Stimulated activated CD8-positive, alpha-beta memory T cell treated with anti-CD3 and anti-CD28 coated beads, Interleukin-7, amount 100 ng/mL, for 24 hours (primary cell): ENCODE results near the gene KCNAB2.

Experiments
- DNase-seq: peaks from one replicate; pipeline ENCODE4 v3.0.0-alpha.2; 2020; ENCODE audit warnings: low read depth

The KCNAB2 gene

DNA sequence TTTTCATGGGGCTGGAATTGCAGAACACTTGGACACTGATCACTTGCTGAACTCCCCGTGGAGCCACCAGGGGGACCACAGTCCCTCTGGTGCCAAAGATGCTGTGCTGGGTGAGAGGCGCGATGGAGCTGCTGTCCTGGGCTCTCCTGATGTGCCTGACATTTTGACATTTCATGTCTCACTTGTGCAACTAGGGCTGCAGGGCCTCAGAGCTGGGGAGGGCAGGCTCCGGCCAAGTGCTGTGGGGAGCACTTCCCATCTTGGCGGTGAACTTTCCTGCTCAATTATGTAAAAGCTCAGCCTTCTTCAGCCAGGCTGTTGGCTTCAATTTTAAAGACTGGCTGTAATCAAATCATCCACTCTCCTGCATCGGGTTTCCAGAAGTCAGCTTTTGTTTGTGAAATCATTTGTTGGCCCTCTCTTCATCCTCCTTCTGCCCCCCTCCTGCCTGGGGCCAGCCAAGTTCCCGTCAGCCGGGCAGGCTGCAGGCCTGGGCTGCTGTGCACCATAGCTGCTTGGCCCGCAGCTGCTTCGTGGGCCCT lies 36.8 kb downstream of the KCNAB2 start:
- no peak for DNase-seq

DNA sequence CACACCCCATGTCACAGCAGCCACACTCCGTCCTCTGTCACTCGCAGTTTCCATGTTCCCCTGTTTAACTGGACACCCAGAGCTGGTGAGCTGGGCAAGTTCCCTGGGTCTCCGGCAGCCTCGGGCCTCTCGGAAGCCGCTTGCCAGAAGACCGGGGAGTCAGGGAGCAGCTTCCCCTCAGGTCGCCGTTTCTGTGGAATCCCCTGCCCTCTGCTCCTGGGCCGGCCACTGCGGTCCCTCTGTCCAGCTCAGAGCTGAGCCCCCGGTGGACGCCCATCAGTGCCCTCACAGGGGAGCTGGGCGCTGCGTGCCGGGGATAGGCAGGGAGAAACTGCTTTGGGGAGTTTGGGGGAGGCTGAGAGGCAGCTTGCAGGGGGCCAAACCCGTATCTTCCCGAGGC lies 37.7 kb downstream of the KCNAB2 start:
- DNase-seq, result no peak

DNA sequence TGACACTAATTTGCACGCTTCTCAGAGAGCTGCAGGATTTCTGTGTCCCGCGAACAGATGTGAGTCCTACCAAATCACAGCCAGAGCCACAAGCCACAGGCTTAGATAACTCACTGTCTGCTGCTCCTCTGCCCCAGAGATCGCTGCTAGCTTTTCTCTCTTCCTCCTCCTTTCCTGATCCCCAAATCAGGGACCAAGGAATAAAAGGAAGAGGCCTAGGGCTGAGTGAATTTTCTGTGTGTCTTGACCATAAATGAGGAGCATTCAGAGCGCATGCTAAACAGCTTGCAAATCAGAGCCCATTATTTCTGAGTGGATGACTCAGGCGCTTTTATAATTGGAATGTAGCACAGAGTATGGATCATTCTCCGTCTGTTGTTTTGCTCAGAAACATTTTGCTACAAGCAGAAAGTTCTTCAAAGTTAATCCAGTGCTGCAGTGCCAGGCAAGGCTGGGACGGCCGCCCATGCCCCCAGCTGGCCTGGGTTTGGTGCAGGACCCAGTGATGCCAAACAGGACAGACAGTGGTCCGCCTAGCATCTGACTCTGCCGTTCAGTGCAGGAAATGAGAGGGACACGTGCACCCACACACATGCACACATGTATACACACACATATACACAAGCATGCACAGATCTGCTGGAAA lies 38.2 kb downstream of the KCNAB2 start:
- no peak for DNase-seq

DNA sequence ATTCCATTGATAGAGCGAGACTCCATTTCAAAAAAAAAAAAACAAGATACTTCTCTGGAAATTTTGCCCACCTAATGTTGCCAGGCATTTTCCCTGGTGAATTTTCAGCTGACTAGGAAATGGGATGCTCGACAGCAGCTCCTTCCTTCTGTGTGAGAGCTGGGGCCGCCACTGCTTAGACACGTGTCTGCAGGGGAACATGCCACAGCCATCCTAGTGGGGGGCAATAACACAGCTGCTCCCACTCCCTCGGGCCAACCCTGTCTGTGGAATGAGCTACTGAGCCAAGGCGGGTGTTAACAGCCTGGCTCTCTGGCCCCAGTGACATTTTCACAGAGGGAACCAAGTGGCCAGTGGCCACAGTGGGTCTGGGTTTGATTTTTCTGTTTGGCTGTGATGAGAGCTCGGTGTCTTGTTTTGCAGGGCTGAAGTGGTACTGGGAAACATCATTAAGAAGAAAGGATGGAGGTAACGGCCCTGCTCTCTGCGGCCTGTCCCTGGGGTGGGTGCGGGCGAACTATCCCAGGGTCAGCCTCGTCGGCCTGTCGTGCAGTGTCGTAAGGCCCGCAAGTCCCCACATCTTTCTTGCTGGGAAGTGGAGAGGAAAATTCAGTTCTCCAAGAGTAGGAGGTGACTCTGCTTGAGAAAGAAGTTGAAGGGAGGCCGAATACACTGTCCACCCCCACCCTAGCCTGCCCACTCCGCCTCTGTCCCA lies 39.2 kb downstream of the KCNAB2 start:
- no peak for DNase-seq

DNA sequence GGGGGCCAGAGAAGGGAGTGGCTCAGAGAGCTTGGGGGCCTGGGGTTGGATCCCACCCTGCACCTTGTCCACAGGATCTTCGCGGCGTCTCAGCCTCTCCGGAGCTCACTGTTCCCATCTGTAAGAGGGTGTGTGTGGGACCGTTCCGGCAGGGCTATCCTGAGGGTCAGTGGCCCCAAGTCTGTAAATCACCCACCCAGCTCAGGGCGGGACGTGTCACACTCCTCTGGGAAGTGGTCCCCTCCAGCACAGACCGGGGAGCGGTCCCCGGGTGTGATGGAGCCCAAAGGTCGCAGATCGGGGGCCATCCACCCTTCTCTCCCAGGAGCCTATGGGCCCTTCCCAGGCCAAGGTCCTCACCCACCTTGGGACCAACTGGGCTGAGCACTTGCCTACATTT lies 40.0 kb downstream of the KCNAB2 start:
- DNase-seq, result no peak

DNA sequence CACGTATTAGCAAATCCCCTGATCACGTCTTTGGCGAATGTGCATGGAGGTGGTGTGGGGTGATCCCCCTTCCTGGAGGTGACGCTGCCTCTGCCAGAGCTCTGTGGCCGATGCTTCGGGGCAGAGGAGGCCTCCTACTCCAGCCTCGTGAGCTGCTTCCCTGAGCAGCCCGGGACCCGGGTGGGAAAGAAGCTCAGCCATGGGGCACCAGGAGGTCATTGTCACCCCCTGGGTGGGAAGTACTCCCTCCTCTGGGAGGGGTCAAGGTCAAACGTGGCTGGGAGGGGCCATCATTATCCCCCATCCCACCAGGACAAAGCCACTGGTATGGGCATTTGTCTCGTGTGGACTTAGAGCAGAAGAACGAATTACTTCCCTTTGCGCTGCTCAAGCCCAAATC lies 40.7 kb downstream of the KCNAB2 start:
- DNase-seq, result no peak

DNA sequence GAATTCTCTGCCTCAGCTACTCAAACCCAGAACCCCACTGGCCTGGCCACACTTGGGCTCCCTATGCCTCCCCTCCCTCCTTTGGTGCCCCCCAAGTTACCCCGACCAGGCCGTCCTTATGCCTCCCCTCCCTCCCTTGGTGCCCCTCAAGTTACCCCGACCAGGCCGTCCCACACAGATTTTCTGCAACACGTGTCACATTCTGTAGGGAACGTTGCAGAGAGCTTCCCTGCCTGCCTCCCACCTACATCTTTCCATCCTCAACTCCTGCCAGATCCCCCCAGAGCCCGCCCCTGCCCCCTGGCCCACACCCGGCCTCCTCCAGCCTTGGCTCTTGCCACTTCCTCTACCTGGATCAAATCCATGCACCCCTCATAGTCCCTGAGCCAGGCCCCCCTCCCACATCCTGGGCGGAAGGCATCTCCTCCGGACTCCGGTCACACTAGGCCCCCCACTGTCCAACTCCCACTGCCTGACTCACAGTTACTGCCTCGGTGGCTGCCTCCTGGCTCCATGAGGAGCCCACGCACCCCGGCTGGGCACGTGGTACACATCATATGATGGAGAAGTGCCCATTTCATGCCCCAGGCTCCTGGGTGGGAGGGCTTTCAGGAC lies 41.2 kb downstream of the KCNAB2 start:
- no peak for DNase-seq

DNA sequence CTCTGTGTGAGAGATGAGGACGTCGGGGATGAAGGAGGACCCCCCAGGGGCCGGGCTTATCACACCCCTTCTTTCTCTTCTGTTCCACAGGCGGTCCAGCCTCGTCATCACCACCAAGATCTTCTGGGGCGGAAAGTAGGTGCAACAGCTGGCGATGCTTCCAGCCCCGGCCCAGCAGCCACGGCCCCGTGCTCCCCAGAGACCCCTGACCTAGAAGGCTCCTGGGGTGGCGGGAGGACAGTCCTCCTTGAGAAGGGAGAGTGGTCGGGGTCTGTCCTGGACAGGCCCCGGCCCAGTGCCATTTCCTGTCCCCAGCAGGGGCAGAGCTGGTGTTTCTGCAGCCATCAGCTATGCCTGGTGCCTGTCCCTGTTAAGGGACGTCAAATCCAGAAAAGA lies 41.7 kb downstream of the KCNAB2 start:
- DNase-seq, result no peak

DNA sequence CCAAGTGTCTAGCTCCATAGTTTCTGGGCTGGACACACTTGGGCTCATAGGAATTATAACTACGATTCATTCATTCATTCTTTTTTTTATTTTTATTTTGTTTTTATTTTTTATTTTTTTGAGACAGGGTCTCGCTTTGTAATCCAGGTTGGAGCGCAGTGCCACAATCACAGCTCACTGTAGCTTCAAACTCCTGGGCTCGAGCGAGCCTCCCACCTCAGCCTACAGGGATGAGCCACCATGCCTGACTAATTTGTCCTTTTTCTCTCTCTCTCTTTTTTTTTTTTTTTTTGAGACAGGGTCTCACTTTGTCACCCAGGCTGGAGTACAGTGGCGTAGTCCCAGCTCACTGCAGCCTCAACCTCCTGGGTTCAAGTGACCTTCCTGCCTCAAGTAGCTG lies 42.3 kb downstream of the KCNAB2 start:
- DNase-seq, result no peak

DNA sequence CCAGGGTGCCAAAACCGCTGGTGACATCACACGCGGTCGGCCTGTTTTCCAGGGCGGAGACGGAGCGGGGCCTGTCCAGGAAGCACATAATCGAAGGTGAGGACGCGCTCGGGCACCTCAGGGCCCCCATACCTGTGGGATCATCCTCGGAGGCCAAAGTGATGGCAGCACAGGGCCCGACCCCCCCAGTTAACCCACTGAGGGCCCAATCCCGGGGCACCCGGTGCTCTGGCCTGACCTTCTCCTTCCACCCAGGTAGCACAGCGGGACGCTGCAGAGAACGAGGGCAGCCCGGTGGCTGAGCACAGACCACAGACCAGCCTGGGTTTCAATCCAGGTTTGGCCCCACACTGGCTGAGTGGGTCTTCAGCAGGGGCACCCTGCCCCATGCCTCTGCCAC lies 43.3 kb downstream of the KCNAB2 start:
- no peak for DNase-seq

DNA sequence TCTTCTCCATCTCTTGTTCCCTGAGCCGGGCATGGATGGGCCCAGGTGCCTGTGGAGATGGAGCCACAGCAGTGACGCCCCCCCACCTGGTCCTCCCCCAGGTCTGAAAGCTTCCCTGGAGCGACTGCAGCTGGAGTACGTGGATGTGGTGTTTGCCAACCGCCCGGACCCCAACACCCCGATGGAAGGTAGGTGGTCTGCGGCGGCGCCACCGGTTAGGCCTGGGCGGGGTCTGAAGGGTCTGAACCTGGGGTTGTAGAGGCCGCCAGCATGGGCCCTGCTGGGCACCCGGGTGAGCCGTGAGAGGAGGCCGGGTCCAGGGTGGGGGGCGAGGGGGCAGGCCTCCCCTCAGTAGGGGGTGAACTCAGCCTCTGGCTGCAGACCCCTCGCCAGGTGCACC lies 44.6 kb downstream of the KCNAB2 start:
- DNase-seq, result no peak

DNA sequence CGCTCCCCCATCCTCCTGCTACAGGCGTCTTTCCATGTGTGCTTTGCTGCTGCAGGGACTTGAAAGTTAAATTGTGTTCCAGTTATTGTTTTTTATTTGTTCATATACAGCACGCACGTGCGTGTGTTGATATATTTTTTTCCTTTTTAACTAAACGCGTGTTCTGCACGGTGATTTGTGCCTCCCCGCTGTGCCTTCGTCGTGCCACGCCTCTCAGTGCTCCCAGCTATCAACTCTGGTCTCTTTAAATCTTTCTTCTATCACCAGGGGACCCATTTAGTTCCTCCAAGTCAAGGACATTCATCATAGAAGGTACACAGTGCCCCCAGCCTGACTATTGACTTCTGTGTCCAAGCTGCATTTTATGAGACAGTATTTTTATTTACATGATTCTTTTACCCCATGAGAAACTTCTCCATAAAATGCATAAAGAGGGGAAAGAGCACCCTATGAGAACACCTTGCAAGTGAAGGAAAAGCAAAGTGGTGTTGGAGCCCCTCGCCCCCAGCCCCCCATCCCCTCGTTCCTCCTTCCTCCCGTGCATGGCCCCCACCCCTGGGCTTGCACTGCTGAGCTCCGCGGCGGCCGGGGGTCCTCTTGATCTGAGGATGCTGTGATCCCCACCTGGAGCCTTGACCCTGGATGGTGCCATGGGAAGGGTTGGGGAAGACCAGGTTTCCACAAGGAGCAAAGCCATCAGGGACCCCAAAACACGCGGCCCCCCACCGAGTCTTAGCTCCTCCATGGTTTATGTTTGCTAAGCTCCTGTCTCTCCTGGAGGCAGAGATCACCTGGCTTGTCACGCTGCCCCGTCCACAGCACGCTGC lies 45.5 kb downstream of the KCNAB2 start:
- DNase-seq, result no peak

DNA sequence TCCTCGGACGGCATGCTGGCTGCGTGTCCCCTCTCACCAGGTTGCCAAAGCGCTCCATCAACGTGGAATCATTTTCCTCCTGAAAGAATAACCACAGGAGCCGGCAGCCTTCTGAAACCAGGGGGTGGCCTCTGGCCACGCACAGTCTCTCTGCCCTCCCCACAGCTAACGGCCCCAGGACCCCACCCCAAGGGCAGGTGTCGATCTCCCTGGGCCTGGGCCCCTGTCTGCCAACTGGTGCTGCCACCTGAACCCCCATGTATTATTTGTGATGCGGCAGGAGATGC lies 46.1 kb downstream of the KCNAB2 start:
- DNase-seq, result no peak

DNA sequence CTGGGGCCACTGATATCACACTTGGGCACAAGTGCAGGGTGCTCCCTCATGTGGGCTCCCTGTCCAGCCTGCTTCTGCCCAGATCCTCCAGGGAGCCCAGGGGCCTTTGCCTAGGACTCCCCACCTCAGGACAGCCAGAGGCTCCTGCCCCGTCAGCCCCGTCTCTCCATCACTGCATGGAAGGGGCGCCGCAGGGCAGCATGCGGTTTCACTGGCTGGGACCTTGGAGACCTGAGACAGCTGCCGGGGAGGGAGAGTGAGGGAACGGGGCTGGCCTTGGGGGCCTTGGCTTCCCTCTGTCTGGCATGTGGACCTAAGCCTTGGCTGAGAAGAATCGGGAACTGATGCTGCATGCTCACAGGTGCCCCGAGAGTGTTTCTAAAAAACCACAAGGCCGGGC lies 46.5 kb downstream of the KCNAB2 start:
- DNase-seq, result no peak

DNA sequence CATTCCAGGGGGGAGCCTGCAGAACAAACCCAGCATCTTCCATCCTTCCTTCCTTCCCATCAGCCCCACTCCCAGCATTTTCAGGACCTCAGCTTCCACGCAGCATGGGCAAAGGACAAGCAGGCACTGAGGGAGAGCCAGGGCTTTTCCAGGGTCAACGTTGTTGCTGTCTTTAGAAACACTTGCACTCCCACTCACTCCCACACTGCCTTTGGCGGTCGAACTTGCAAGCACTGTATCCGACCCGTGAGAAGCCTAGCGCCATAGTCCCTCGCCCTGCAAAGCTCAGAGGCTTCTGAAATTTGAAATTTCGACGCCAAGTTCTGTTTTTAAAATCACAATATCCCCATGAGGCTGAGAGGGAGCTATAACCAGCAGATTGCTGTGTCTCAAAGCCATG lies 47.4 kb downstream of the KCNAB2 start:
- DNase-seq, result no peak

DNA sequence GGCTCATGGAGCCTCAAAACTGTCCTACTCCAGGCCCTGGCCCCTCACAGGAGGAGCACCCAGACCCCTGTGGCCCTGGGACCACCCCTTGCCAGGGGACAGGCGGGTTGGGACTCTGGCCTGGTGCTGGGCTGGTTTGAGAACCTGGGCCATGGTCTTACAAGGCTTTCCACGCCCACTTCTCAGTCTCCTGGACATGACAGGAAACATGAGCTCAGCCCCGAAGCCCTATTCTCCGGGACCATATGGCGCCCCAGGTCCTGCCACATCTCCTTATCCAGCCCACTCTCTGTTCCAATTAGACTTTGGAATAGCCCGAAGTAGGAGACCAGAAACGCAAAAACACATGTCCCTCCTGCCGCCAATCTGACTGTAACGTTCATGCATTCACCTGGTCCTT lies 47.9 kb downstream of the KCNAB2 start:
- no peak for DNase-seq

DNA sequence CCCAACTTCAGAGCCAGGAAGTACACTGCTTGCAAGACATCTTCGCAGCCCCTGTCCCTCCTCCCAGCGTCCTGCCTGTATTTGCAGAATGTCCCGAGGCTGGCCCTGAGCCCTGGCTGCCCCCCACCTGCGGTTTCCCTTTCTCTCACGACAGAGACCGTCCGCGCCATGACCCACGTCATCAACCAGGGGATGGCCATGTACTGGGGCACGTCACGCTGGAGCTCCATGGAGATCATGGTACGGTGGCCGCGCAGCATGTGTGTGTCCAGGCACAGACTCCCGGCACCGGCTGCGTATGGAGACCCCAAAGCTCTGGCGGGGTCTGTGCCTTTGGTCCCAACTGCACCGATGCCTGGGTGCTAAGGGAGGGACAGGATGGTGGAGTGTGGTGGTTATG lies 48.6 kb downstream of the KCNAB2 start:
- DNase-seq, result no peak

DNA sequence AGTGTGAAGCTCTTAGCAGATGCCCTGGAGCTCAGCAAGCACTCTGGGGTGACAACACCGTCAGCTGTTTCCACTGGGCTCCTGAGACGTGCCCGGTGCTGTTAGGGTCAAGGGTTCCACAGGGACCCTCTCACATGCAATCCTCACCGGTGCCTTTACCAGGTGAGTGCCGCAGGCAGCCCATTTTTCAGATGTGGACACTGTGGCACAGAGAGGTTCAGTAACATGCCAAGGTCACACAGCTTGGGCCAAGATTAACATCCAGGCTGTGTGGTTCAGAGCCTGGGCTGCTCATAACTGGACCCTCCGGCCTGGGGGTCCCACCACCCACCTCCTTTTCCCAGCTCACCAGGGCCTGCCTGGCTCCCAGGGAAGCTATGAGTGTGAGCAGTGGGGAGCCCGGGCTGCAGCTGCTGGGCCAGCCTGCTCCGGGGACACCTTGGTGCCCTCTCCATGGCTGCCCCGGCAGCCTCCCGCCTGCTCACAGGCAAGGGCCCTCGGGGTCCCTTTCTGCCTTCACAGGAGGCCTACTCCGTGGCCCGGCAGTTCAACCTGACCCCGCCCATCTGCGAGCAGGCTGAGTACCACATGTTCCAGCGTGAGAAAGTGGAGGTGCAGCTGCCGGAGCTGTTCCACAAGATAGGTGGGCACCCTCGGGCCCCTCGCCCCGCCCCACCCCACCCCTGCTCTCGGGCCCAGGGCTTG lies 49.3 kb downstream of the KCNAB2 start:
- DNase-seq, result no peak

DNA sequence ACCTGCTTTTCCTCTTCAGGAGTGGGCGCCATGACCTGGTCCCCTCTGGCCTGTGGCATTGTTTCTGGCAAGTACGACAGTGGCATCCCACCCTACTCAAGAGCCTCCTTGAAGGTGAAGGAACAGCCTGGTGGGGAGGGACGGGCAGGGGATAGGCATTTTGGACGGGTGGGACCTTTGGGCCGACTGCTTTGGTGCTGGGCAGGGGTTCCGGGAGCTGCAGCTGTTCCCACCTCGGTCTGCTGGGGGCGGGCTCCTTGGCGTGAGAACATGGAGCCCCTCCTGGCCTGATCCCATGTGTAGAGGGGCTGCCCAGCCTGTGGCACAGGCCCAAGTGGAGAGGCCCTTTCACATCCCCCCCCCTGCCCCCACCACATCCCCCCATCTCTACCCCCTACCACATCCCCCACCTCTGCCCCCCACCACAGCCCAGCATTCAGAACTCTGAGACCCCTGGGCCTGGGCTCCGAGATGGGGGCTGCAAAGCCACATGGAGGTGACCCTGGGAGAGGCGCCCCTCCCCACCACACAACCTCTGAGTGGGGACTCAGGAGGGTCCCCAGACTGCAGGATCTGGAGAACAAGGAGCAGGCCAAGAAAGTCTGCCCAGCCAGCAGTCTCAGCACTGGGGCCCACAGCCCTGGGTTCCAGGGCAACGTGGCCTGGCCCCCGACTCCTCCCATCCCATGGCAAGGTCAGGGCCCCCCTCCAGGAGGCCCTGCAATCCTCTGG lies 50.0 kb downstream of the KCNAB2 start:
- no peak for DNase-seq

DNA sequence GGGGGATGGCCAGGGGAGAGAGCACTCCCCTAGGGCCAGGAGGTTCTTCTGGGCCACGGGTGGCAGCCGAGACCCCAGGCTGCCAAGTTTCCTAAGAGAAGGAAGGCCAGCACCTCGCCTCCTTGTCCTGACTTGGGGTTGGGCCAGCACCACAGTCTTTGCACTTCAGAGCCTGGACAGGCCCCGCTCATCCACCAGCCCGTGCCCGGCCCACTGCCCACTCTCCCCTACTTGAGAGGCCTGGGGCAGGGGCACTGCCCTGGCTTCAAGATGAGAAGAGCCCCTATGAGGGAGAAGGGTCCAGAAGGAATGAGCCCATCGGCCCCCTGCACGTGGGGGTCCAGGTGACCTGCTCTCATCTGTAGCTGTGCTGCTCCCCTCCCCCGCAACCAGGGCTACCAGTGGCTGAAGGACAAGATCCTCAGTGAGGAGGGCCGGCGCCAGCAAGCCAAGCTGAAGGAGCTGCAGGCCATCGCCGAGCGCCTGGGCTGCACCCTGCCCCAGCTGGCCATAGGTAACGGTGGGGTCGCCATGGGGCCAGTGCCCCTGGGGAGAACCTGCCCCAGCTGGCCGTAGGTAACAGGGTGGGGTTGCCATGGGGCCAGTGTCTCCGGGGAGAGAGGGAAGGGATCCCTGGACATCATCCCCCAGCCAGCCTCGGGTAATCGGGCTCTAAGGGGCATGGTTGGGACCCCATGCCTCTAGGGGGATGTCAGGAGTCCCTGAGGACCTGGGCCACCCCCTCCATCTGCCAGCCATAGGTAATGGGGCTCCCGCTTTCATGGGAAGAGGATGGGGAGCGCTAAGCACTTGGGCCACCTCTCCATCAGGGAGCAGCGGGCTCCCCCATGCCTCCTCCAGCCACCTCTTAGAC lies 50.8 kb downstream of the KCNAB2 start:
- no peak for DNase-seq
